Osteocyte (in vitro differentiated cells): ENCODE data around the gene UIMC1. TPM values are rescaled to one million over a fixed set of nuclear protein-coding genes. Genes with fewer than 3 reads are reported as not detected.
A peak's percentile ranks its signal among the peaks of the same experiment; 100 is the strongest.

ENCODE experiments used
- DNase-seq: peaks from one replicate; pipeline ENCODE4 v3.0.0; 2021; ENCODE audit warnings: mixed read lengths; ENCODE audit not compliant: unreplicated experiment; ENCODE audit errors: extremely low spot score
- H3K27ac Mint-ChIP-seq: one replicate; pipeline ENCODE4 v1.8.0; 2021; ENCODE audit warnings: mild to moderate bottlenecking, mixed read lengths; ENCODE audit not compliant: unreplicated experiment
- H3K27me3 Mint-ChIP-seq: one replicate; pipeline ENCODE4 v1.8.0; 2021; ENCODE audit warnings: mixed read lengths; ENCODE audit not compliant: unreplicated experiment
- H3K36me3 Mint-ChIP-seq: one replicate; pipeline ENCODE4 v1.8.0; 2021; ENCODE audit warnings: mixed read lengths; ENCODE audit not compliant: unreplicated experiment
- H3K4me1 Mint-ChIP-seq: one replicate; pipeline ENCODE4 v1.8.0; 2021; ENCODE audit warnings: mixed read lengths; ENCODE audit not compliant: unreplicated experiment
- H3K4me3 Mint-ChIP-seq: one replicate; pipeline ENCODE4 v1.8.0; 2021; ENCODE audit warnings: mild to moderate bottlenecking, moderate library complexity, mixed read lengths; ENCODE audit not compliant: unreplicated experiment
- H3K9me3 Mint-ChIP-seq: one replicate; pipeline ENCODE4 v1.8.0; 2021; ENCODE audit warnings: mixed read lengths; ENCODE audit not compliant: unreplicated experiment
- CTCF ChIP-seq: fragments of 200-600 bp; sonication (generic); IDR thresholded peaks from 2 replicates; pipeline ENCODE4 v1.5.0; 2021; ENCODE audit warnings: antibody characterized with exemption, mild to moderate bottlenecking, moderate library complexity
- total RNA-seq: library from RNA; stranded (reverse); gene quantifications from 2 replicates; pipeline ENCODE4 v1.2.1, GENCODE V29; 2021

UIMC1 gene
- total RNA-seq, 1 donor from 2014 or later: 32.9 TPM

GRCh38 chr5:177024559-177024958, 18.0 kb upstream of the UIMC1 start:
- TF ChIP-seq CTCF: no peak
- no peaks in the 10 kb centered on the region for H3K27me3 Mint-ChIP-seq
- no peak overlapping the region for H3K4me3 Mint-ChIP-seq
- peaks cover 14% of the 10 kb centered on the region for H3K36me3 Mint-ChIP-seq
- peaks cover 24% of the 10 kb centered on the region for H3K4me1 Mint-ChIP-seq
- H3K9me3 Mint-ChIP-seq: no peaks in the 10 kb centered on the region
- no peak for DNase-seq
- H3K27ac Mint-ChIP-seq: no peak overlapping the region

DNA sequence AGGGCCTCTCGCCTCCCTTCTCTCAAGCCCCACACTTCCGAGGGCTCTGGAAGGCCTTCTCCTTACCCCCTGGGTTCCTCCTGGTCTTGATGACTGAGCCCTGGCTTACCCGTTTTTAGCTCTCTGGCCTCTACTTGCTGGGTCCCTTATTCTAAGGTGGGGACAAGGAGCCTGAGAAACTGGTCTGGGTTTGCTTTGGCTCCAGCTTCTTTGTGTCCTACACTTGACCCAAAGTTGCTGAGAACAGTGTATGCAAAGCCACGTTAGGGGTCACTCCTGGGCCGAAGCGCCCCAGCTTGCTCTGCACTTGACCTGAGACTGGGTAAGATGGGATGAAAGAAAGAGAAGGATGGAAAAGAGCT, 16.7 kb upstream of the UIMC1 start:
- Mint-ChIP-seq H3K36me3 (peaks cover 11% of the 10 kb centered on the region), H3K27ac (peak overlapping the region; percentile 92), H3K4me3 (peak overlapping the region; percentile 99), H3K9me3 (no peaks in the 10 kb centered on the region), H3K4me1 (peaks cover 24% of the 10 kb centered on the region), H3K27me3 (no peaks in the 10 kb centered on the region)
- DNase-seq: no peak
- TF ChIP-seq CTCF: no peak

DNA sequence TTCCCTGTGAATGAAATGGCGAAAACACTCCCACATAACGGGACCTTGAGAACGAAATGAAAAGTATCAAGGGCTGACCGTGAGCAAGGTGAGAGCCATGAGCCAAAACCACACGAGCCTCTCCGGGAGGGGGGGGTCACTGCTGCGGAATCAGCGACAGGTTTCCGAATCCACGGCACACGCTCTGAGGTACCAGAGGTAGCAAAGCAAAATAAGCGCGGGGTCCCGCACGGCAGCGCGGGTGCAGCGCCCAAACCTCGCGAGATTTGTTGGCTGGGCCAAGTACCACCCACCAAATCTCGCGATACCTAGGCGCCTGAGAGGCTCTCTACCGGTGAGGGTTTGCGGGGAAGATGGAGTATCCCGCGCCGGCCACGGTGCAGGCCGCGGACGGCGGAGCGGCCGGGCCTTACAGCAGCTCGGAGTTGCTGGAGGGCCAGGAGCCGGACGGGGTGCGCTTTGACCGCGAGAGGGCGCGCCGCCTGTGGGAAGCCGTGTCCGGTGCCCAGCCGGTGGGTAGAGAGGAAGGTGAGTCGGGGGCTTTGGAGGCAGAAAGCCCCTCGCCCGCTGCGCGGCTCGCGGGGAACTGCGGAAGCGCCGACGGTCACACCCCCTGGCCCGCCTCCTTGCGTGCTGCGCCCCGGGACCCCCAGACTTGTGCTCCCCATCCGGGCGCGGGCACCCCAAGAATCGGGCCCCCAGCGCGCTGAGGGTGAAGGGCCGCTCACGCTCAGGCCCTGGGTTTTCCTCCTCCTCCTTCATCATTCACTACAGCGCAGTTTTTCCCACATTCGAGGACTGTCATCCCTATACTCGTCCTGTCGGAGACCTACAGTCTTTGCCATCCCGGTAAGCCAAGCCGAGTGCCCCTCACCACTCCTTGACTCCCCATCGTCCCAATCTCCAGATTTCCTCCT, 16.1 kb upstream of the UIMC1 start, which contains the start of gene ZNF346:
ZNF346 (plus strand) TSS at position 311 of the 917 bp plus-strand sequence; CDS start at position 354, 43 bp downstream.
- peak within 1 kb of the TSS; percentile 92 for H3K27ac Mint-ChIP-seq
- H3K27me3 Mint-ChIP-seq: no peaks in the 10 kb centered on the region
- DNase-seq: peak; percentile 97
- H3K4me1 Mint-ChIP-seq: peaks cover 24% of the 10 kb centered on the region
- H3K9me3 Mint-ChIP-seq: no peaks in the 10 kb centered on the region
- peaks cover 11% of the 10 kb centered on the region for H3K36me3 Mint-ChIP-seq
- H3K4me3 Mint-ChIP-seq: peak within 1 kb of the TSS; percentile 99
- peak; percentile 67 for TF ChIP-seq CTCF

GRCh38 chr5:177020033-177020432, 13.5 kb upstream of the UIMC1 start:
- peaks cover 22% of the 10 kb centered on the region for H3K4me1 Mint-ChIP-seq
- H3K27ac Mint-ChIP-seq: no peak overlapping the region

More at GRCh38 chr5:177020033-177020432, 13.5 kb upstream of the UIMC1 start:
- H3K36me3 Mint-ChIP-seq: peaks cover 3% of the 10 kb centered on the region
- DNase-seq: no peak
- no peaks in the 10 kb centered on the region for H3K27me3 Mint-ChIP-seq
- no peak overlapping the region for H3K4me3 Mint-ChIP-seq
- no peak for TF ChIP-seq CTCF
- H3K9me3 Mint-ChIP-seq: no peaks in the 10 kb centered on the region
